Measurements from ENCODE around the gene CHST7.

CHST7 gene

DNA sequence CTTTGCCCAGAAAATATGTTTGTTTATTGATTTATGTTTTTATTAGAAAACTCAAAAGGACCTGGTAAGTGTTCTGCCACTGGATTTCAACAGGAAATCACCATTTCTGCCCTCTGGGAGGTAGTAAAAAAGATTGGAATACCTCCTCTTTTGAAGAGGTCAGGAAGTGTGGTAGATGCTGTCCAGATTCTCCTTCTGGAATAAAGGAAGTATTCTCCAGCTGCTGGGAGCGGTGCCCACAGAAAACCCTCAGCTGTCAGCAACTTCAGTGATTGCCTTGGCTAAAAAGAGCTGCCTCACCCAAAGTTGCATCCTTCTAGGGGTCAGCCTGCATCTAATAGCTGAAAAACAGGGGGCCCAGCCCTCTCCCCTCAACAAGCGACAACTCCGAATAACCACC lies 14.5 kb upstream of the CHST7 start:
- Mint-ChIP-seq H3K27ac (no peak overlapping the region), H3K36me3 (ENCODE audit: low read depth) (peaks cover 3% of the 10 kb centered on the region), H3K9me3 (no peaks in the 10 kb centered on the region), H3K4me3 (no peak overlapping the region), H3K27me3 (ENCODE audit: low read depth) (no peaks in the 10 kb centered on the region), H3K4me1 (ENCODE audit: low read depth) (peaks cover 11% of the 10 kb centered on the region)
- DNase-seq (ENCODE audit: low spot score), result no peak

DNA sequence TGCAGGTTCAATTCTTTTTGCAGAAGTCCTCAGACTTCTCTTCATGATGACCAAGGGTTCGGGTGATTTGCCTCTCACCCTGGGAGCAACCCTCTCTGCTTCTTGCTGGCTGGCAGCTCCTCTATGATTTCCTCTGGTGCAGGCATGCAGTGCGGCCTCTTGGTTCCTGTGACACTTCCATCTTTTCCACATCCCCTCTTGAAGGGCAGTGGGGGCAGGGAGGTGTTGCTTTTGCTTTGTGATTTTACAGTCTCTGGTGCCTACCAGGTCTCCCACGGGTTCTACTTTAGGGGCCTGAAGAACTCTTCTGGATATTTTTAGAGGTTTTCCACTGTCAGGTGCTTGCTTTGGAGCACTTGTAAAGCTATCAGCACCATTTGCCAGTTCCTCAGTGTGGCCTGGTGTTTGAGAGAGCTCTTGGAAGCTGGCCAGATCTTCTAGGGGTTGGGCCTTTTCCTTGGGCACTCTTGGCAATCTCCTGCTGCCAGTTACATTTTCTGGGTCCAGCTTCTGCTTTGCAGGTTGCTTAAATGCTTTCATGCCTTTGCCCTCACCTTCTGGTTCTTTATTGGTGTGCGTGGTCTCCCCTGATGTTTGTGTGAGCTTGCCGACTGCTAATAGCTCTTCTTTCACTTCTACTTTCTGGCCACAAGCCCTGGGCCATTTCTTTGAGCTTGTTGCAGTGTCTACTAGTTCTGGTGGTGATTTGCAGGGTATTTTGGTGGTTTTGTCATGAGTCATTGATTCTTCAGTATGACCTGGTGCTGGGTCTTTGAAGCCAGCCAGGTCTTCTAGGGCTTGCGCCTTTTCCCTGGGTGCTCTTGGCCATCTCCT lies 11.5 kb upstream of the CHST7 start:
- Mint-ChIP-seq H3K4me1 (ENCODE audit: low read depth) (peaks cover 11% of the 10 kb centered on the region), H3K36me3 (ENCODE audit: low read depth) (peaks cover 3% of the 10 kb centered on the region), H3K4me3 (peak overlapping the region; percentile 55), H3K27me3 (ENCODE audit: low read depth) (no peaks in the 10 kb centered on the region), H3K9me3 (no peaks in the 10 kb centered on the region), H3K27ac (peak overlapping the region; percentile 65)
- peak; percentile 11 for DNase-seq (ENCODE audit: low spot score)

DNA sequence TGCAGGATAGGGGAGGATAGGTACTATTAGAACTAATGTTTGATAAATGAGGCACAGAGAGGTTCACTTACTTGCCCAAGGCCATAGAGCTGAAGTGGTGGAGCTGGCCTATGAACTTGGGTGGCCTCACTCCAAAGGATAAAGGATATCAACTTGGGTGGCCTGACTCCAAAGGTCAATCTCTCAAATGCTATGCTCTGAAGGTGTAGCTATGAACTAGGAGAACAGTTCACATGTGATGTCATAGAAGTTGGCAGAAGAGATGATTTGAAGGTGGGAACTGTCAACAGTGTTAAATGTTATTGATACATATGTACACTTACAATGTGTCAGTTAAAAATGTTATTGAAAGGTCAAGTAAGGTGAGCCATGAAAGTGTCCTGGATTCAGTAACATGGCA lies 6.2 kb upstream of the CHST7 start:
- Mint-ChIP-seq H3K27ac (no peak overlapping the region), H3K4me1 (ENCODE audit: low read depth) (peaks cover 13% of the 10 kb centered on the region), H3K27me3 (ENCODE audit: low read depth) (no peaks in the 10 kb centered on the region), H3K36me3 (ENCODE audit: low read depth) (no peaks in the 10 kb centered on the region), H3K9me3 (no peaks in the 10 kb centered on the region), H3K4me3 (no peak overlapping the region)
- DNase-seq (ENCODE audit: low spot score), result no peak

DNA sequence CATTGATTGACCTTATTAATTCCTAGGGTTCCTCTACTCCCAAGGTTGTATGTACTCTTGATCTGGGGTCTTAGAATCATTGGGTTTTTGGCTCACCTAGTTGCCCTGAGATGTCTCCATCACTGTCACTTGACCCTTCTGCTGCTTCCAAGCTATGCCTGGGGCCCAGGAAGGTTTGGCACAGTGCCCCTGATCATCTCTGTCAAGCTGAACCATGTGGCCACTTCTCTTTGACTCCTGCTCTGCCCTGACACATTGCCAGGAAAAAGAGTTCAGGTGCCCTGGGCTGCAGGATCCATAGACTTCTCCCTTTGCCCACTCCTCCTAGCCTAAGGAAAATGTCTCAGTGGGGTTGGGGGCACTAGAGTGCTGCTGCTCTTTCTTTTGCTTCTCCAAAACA lies 3.9 kb upstream of the CHST7 start:
- no peak overlapping the region for H3K4me3 Mint-ChIP-seq
- no peaks in the 10 kb centered on the region for H3K27me3 Mint-ChIP-seq (ENCODE audit: low read depth)
- DNase-seq (ENCODE audit: low spot score), result no peak
- no peaks in the 10 kb centered on the region for H3K9me3 Mint-ChIP-seq
- no peak overlapping the region for H3K27ac Mint-ChIP-seq
- no peaks in the 10 kb centered on the region for H3K36me3 Mint-ChIP-seq (ENCODE audit: low read depth)
- peaks cover 17% of the 10 kb centered on the region for H3K4me1 Mint-ChIP-seq (ENCODE audit: low read depth)

DNA sequence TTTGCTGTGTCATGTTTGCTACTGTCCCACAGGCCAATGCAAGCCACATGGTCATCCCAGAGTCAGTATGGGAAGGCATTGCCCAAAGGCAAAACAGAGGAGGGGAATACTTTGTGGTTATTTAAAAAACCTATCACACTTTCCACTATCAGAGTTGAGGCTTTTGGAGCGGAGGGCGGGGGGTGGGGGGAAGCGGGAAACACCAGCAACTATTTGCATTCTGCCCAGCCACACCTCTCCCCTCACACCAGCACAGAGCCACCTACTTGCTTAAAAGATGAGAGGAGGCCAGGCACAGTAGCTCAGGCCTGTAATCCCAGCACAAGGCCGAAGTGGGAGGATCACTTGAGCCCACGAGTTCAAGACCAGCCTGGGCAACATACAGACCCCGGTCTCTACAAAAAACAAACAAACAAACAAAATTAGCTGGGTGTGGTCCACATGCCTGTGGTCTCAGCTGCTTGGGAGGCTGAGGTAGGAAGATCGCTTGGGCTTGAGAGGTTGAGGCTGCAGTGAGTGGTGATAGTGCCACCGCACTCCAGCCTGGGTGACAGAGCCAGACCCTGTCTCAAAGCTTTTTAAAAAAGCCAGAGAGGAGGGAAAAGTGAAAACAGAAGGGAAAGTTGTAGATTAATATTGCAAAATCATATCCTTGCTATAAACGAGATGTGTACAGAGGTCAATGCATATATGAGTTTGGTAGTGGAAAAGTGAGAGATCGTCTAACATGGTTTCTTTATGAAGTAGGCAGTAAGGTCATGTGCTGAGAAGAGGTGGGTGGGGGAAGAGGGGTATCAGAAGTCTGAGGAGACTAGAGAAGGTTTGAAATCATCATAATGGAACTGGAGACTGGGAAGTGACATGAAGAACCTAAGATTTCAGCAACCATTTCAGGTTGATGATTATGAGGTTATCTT lies 1.9 kb upstream of the CHST7 start:
- H3K4me1 Mint-ChIP-seq (ENCODE audit: low read depth), result peaks cover 28% of the 10 kb centered on the region
- no peaks in the 10 kb centered on the region for H3K9me3 Mint-ChIP-seq
- H3K27me3 Mint-ChIP-seq (ENCODE audit: low read depth), result peaks cover 5% of the 10 kb centered on the region
- peak overlapping the region; percentile 78 for H3K27ac Mint-ChIP-seq
- peak; percentile 53 for DNase-seq (ENCODE audit: low spot score)
- H3K4me3 Mint-ChIP-seq, result peak overlapping the region; percentile 63
- peaks cover 5% of the 10 kb centered on the region for H3K36me3 Mint-ChIP-seq (ENCODE audit: low read depth)

DNA sequence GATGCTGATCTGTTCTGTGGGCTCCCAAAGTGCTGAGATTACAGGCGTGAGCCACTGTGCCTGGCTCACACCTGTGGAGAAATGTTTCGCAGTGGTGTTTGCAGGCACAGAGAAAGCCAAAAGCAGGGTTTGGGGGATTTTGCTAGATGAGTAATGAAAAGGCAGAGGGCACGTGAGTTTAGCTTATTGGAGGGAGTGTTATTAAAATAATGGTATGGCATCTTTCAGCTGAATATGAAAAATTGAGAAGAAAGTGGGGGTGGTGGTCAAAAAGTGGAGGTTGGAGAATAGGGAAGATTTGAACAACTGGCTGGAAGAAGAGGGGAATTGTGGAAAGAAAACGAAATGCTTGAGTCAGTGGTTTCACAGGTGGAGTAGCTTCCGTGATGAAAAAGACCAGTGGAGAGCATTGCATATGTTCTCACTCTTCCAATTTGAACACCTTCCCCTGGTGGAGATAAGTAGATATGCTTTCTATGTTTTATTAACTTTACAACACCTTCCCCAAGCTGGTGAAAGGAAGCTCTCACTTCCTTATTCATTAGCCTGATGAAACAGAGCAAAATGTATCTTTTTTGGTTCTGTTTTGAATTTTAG lies 1.1 kb upstream of the CHST7 start:
- Mint-ChIP-seq H3K36me3 (ENCODE audit: low read depth) (peaks cover 8% of the 10 kb centered on the region), H3K27ac (peak overlapping the region; percentile 78), H3K4me3 (peak overlapping the region; percentile 63), H3K9me3 (no peaks in the 10 kb centered on the region), H3K27me3 (ENCODE audit: low read depth) (peaks cover 5% of the 10 kb centered on the region), H3K4me1 (ENCODE audit: low read depth) (peaks cover 33% of the 10 kb centered on the region)
- no peak for DNase-seq (ENCODE audit: low spot score)

DNA sequence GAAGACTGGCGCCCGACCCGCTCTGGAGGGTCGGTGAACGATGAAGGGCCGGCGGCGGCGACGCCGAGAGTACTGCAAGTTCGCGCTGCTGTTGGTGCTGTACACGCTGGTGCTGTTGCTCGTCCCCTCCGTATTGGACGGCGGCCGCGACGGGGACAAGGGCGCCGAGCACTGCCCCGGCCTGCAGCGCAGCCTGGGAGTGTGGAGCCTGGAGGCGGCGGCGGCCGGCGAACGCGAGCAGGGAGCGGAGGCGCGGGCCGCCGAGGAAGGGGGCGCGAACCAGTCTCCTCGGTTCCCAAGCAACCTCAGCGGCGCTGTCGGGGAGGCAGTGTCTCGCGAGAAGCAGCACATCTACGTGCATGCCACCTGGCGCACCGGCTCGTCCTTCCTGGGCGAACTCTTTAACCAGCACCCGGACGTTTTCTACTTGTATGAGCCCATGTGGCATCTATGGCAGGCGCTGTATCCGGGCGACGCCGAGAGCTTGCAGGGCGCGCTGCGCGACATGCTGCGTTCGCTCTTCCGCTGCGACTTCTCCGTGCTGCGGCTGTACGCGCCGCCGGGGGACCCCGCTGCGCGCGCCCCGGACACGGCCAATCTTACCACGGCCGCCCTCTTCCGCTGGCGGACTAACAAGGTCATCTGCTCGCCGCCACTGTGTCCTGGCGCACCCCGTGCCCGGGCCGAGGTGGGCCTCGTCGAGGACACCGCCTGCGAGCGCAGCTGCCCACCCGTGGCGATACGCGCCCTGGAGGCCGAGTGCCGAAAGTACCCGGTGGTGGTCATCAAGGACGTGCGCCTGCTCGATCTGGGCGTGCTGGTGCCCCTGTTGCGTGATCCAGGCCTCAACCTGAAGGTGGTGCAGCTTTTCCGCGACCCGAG lies 568 bp downstream of the CHST7 start:
- peak overlapping the region; percentile 75 for H3K27ac Mint-ChIP-seq
- no peaks in the 10 kb centered on the region for H3K9me3 Mint-ChIP-seq
- peaks cover 5% of the 10 kb centered on the region for H3K27me3 Mint-ChIP-seq (ENCODE audit: low read depth)
- peak overlapping the region; percentile 63 for H3K4me3 Mint-ChIP-seq
- H3K36me3 Mint-ChIP-seq (ENCODE audit: low read depth), result peaks cover 13% of the 10 kb centered on the region
- DNase-seq (ENCODE audit: low spot score), result peak; percentile 35
- H3K4me1 Mint-ChIP-seq (ENCODE audit: low read depth), result peaks cover 38% of the 10 kb centered on the region

DNA sequence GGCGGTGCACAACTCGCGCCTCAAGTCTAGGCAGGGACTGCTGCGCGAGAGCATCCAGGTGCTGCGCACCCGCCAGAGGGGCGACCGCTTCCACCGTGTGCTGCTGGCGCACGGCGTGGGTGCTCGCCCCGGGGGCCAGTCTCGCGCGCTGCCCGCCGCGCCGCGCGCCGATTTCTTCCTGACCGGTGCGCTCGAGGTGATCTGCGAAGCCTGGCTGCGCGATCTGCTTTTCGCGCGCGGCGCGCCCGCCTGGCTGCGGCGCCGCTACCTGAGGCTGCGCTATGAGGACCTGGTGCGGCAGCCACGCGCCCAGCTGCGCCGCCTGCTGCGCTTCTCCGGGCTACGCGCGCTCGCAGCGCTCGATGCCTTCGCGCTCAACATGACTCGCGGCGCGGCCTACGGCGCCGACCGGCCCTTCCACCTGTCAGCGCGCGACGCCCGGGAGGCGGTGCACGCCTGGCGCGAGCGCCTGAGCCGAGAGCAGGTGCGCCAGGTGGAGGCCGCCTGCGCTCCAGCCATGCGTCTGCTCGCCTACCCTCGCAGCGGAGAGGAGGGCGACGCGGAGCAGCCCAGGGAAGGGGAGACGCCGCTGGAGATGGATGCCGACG lies 1.3 kb downstream of the CHST7 start:
- Mint-ChIP-seq H3K36me3 (ENCODE audit: low read depth) (peaks cover 19% of the 10 kb centered on the region), H3K27ac (peak overlapping the region; percentile 41), H3K4me3 (peak overlapping the region; percentile 63), H3K9me3 (no peaks in the 10 kb centered on the region), H3K4me1 (ENCODE audit: low read depth) (peaks cover 44% of the 10 kb centered on the region), H3K27me3 (ENCODE audit: low read depth) (peaks cover 5% of the 10 kb centered on the region)
- DNase-seq (ENCODE audit: low spot score), result peak; percentile 18

DNA sequence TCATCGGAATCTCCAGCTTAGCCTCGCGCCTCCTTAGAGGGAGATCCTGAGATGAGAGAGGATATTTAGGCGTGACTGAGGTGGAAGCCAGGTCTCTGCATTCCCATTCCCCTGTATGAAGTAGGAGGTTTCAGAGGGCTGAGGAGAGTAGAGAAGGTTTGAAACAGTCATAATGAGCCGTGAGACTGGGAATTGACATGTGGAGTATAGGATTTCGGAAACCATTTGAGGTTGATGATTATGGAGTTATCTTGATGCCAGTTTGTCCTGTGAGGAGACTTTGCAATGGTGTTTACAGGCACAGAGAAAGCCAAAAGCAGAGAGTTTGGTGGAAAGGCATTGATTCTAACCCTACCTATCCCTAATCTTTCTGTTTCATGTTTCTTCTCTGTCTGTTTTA lies 2.0 kb downstream of the CHST7 start:
- Mint-ChIP-seq H3K27me3 (ENCODE audit: low read depth) (peaks cover 5% of the 10 kb centered on the region), H3K27ac (no peak overlapping the region), H3K9me3 (no peaks in the 10 kb centered on the region), H3K4me3 (peak overlapping the region; percentile 78), H3K4me1 (ENCODE audit: low read depth) (peaks cover 44% of the 10 kb centered on the region), H3K36me3 (ENCODE audit: low read depth) (peaks cover 21% of the 10 kb centered on the region)
- DNase-seq (ENCODE audit: low spot score), result no peak

DNA sequence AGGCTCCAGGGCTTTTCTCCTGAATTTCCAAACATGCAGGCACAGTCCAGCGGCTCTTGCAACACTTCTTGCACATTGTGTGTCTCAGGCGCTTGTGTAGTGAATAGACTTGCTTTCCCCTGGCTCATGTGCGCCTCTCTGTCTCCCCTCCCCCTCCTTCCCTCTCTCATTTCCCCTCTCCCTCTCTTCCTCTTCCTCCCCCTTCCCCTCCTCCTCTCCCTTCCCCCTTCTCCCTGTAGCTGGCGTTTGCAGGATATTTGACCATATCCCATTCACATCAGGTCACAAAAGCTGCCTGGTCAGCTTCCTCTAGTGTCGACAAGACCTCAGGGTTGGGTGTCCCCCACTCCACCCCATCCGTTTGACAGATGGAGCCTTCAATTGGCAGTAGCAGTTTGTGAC lies 2.4 kb downstream of the CHST7 start:
- peak overlapping the region; percentile 78 for H3K4me3 Mint-ChIP-seq
- peaks cover 21% of the 10 kb centered on the region for H3K36me3 Mint-ChIP-seq (ENCODE audit: low read depth)
- peaks cover 44% of the 10 kb centered on the region for H3K4me1 Mint-ChIP-seq (ENCODE audit: low read depth)
- H3K9me3 Mint-ChIP-seq, result no peaks in the 10 kb centered on the region
- no peak overlapping the region for H3K27ac Mint-ChIP-seq
- H3K27me3 Mint-ChIP-seq (ENCODE audit: low read depth), result peaks cover 5% of the 10 kb centered on the region
- no peak for DNase-seq (ENCODE audit: low spot score)

DNA sequence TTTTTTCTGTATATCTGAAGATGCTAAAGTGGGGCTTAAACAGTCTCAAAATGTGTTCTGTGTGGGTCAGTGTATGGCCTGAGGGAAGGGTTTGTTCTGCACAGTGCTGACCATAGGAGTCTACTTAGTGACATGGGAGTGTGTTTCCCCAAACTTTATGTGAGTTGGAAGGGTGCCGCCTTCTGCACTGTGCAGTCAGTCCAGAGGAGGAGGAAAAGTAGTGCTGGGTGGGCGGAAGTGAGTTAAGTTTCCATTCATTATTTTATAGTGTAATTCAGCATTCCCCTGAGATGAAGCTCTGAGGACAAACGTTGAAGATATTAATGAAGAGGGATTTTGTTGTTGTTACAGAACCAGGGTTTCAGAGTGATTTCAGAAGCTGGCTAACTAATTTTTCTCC lies 2.9 kb downstream of the CHST7 start:
- H3K9me3 Mint-ChIP-seq, result no peaks in the 10 kb centered on the region
- H3K27ac Mint-ChIP-seq, result no peak overlapping the region
- H3K27me3 Mint-ChIP-seq (ENCODE audit: low read depth), result peaks cover 5% of the 10 kb centered on the region
- no peak for DNase-seq (ENCODE audit: low spot score)
- peaks cover 21% of the 10 kb centered on the region for H3K36me3 Mint-ChIP-seq (ENCODE audit: low read depth)
- peak overlapping the region; percentile 78 for H3K4me3 Mint-ChIP-seq
- peaks cover 44% of the 10 kb centered on the region for H3K4me1 Mint-ChIP-seq (ENCODE audit: low read depth)

DNA sequence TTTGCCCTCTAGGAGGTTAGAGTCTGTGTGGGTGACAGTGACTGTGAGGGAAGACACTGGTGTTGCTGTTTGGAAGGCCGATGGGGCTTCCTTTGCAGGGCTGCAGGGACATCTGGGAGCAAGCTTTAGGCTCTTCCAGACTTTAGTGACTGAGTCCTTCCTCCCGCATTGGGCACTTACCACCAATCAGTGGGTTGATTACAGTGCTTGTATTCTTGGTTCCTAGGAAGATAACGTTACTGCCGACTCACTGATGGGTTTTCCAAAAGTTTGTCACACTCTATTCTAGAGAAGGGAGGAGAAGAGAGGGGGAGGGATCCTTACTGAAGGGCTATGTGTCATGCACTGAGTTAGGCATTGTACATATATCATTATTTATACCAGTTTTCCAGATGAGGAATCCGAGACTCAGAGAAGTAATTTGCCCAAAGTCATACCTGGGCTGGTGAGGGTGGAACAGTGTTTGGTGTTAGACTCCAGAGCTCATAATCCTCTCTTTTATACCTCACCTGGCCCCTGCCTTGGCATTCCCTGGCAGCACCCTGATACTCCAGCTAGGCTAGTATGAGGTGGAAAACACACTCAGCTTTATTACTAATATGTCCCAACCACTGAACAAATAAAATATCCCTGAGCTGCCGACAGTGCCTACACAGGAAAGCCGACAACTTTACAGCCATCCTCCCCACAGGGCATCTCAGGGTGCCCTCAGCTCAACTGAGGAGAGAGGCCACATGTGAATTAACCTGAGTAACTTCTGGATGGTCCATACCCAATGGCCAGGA lies 3.8 kb downstream of the CHST7 start:
- H3K4me3 Mint-ChIP-seq, result peak overlapping the region; percentile 61
- H3K9me3 Mint-ChIP-seq, result no peaks in the 10 kb centered on the region
- H3K27me3 Mint-ChIP-seq (ENCODE audit: low read depth), result peaks cover 5% of the 10 kb centered on the region
- no peak overlapping the region for H3K27ac Mint-ChIP-seq
- DNase-seq (ENCODE audit: low spot score), result no peak
- H3K4me1 Mint-ChIP-seq (ENCODE audit: low read depth), result peaks cover 37% of the 10 kb centered on the region
- H3K36me3 Mint-ChIP-seq (ENCODE audit: low read depth), result peaks cover 22% of the 10 kb centered on the region
